GM18505 (cell line): ENCODE data around the gene SEPTIN8.

Source experiments
- ATAC-seq: cut with Tn5 transposase; IDR thresholded peaks from one replicate; pipeline ENCODE4 v1.9.1; 2021; ENCODE audit not compliant: unreplicated experiment
- POLR2A ChIP-seq: IDR thresholded peaks from 4 replicates; pipeline ENCODE4 v1.6.1; 2011; ENCODE audit warnings: borderline replicate concordance; ENCODE audit not compliant: insufficient read depth, insufficient read length; ENCODE audit errors: extremely low read depth

Gene SEPTIN8

GRCh38 chr5:132802044-132802684 is 25.1 kb upstream of the SEPTIN8 start:
- TF ChIP-seq POLR2A = no peak
- ATAC-seq = no peak

- no peak for TF ChIP-seq POLR2A
- ATAC-seq = no peak
These were observed 23.5 kb upstream of the SEPTIN8 start for GRCh38 chr5:132800545-132800944.

GRCh38 chr5:132799392-132799791 is 22.4 kb upstream of the SEPTIN8 start:
- ATAC-seq = no peak
- TF ChIP-seq POLR2A = no peak

GRCh38 chr5:132797651-132798050 is 20.6 kb upstream of the SEPTIN8 start:
- TF ChIP-seq POLR2A = no peak
- ATAC-seq = no peak

- no peak for ATAC-seq
These were observed 14.0 kb upstream of the SEPTIN8 start for GRCh38 chr5:132791026-132791425.

GRCh38 chr5:132790201-132790865 is 13.3 kb upstream of the SEPTIN8 start:
- TF ChIP-seq POLR2A = no peak
- ATAC-seq = no peak

More at GRCh38 chr5:132791026-132791425, 14.0 kb upstream of the SEPTIN8 start:
- no peak for TF ChIP-seq POLR2A

GRCh38 chr5:132788990-132789886 is 12.2 kb upstream of the SEPTIN8 start:
- no peak for TF ChIP-seq POLR2A
- no peak for ATAC-seq

- no peak for ATAC-seq
- TF ChIP-seq POLR2A = no peak
These were observed 11.5 kb upstream of the SEPTIN8 start for GRCh38 chr5:132788508-132788907.

- no peak for ATAC-seq
- no peak for TF ChIP-seq POLR2A
These were observed 10.0 kb upstream of the SEPTIN8 start for GRCh38 chr5:132787076-132787475.

- no peak for ATAC-seq
- no peak for TF ChIP-seq POLR2A
These were observed 8.8 kb upstream of the SEPTIN8 start for GRCh38 chr5:132785864-132786263.

GRCh38 chr5:132785365-132785764 is 8.3 kb upstream of the SEPTIN8 start:
- no peak for ATAC-seq
- TF ChIP-seq POLR2A = no peak

GRCh38 chr5:132782101-132782500 is 5.1 kb upstream of the SEPTIN8 start:
- ATAC-seq = no peak

GRCh38 chr5:132781029-132781428 is 4.0 kb upstream of the SEPTIN8 start:
- no peak for TF ChIP-seq POLR2A
- ATAC-seq = no peak

More at GRCh38 chr5:132782101-132782500, 5.1 kb upstream of the SEPTIN8 start:
- no peak for TF ChIP-seq POLR2A
